IPS-NIHi11 (cell line): ENCODE data around the gene RPS16.

Experiments
- DNase-seq: peaks from one replicate; pipeline ENCODE4 v3.0.0; 2012; ENCODE audit warnings: mixed read lengths, low spot score

The RPS16 gene

GRCh38 chr19:39422020-39422419, 13.7 kb downstream of the RPS16 start:
- no peak for DNase-seq

- no peak for DNase-seq
Measured at GRCh38 chr19:39420769-39421168, 15.0 kb downstream of the RPS16 start.

- no peak for DNase-seq
Measured at GRCh38 chr19:39419003-39419402, 16.7 kb downstream of the RPS16 start.

GRCh38 chr19:39417463-39418181, 18.1 kb downstream of the RPS16 start:
- DNase-seq, result no peak

- DNase-seq, result peak; percentile 56
Measured at GRCh38 chr19:39416152-39417120, 19.3 kb downstream of the RPS16 start.

- no peak for DNase-seq
Measured at GRCh38 chr19:39415111-39416046, 20.4 kb downstream of the RPS16 start.

GRCh38 chr19:39413911-39414608, 21.7 kb downstream of the RPS16 start:
- no peak for DNase-seq

GRCh38 chr19:39413272-39413910, 22.4 kb downstream of the RPS16 start:
- peak; percentile 74 for DNase-seq

GRCh38 chr19:39412867-39413271, 22.9 kb downstream of the RPS16 start:
- DNase-seq, result no peak

GRCh38 chr19:39412100-39412866, 23.5 kb downstream of the RPS16 start, which contains the start of gene PLEKHG2:
TSS of gene PLEKHG2 (plus strand) at chr19:39412669. CDS start at chr19:39414087, 1,418 bp downstream.
- peak; percentile 88 for DNase-seq

- no peak for DNase-seq
Measured at GRCh38 chr19:39411832-39412099, 24.0 kb downstream of the RPS16 start.

GRCh38 chr19:39411081-39411831, 24.5 kb downstream of the RPS16 start:
- DNase-seq, result no peak

GRCh38 chr19:39410831-39411080, 25.0 kb downstream of the RPS16 start:
- no peak for DNase-seq

GRCh38 chr19:39410017-39410830, 25.5 kb downstream of the RPS16 start:
- no peak for DNase-seq

- peak; percentile 68 for DNase-seq
Measured at GRCh38 chr19:39409208-39410016, 26.3 kb downstream of the RPS16 start.

GRCh38 chr19:39408392-39409207, 27.1 kb downstream of the RPS16 start:
- no peak for DNase-seq
